22Rv1 (cell line): ENCODE measurements around the gene SPP2.

Experiments used
- H3K27ac ChIP-seq: fragments of 450-650 bp; 2 replicates; pipeline ENCODE4 v1.5.1; 2017
- ZFX ChIP-seq: fragments of 450-650 bp; IDR thresholded peaks from 2 replicates; pipeline ENCODE4 v1.6.1; 2017; ENCODE audit warnings: antibody characterized with exemption, borderline replicate concordance
- TF ChIP-seq, protein P1 (sequence below): fragments of 450-650 bp; IDR thresholded peaks from 2 replicates; pipeline ENCODE4 v1.5.1; 2017; ENCODE audit warnings: mild to moderate bottlenecking

Gene SPP2

DNA sequence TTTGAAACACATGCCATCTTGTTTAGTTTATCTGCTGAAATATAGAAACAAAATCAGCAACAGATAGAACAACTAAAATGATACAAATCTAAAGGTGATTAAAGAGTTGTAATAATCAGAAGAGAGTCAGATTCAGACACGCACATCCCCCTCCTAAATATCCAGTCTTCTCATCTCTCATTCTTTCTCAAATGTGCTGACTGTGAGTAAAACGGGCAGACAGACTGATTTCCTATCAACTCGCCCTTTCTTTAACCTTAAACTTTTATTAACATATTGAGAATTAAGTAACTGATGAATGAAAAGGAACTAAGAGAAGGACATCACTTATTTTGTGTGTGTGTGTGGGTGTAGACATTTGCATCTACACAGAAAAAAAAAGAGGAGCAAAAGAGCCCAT is 34.6 kb upstream of the SPP2 start:
- no peak for TF ChIP-seq ZFX
- TF ChIP-seq, protein P1, sequence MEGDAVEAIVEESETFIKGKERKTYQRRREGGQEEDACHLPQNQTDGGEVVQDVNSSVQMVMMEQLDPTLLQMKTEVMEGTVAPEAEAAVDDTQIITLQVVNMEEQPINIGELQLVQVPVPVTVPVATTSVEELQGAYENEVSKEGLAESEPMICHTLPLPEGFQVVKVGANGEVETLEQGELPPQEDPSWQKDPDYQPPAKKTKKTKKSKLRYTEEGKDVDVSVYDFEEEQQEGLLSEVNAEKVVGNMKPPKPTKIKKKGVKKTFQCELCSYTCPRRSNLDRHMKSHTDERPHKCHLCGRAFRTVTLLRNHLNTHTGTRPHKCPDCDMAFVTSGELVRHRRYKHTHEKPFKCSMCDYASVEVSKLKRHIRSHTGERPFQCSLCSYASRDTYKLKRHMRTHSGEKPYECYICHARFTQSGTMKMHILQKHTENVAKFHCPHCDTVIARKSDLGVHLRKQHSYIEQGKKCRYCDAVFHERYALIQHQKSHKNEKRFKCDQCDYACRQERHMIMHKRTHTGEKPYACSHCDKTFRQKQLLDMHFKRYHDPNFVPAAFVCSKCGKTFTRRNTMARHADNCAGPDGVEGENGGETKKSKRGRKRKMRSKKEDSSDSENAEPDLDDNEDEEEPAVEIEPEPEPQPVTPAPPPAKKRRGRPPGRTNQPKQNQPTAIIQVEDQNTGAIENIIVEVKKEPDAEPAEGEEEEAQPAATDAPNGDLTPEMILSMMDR: no peak
- no peak overlapping the region for H3K27ac ChIP-seq

DNA sequence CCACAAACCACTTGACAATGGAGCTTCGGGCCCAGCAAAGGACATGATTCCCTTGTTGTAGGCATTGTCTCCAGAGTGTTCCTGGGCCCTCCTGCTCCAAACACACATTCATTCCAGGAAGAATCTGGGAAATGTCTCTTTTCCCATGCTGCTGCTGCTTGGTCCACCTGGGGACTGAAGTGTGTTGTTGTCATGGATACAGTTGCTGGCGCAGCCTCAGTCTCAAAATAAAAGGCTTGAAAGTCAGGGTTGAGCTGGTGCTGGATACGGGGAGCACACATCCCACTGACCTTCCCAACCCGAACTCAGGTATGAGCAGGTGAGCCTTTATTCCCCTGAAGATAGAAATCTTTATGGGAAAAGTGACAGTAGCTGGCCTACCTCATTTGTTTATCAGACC is 30.6 kb upstream of the SPP2 start:
- TF ChIP-seq, protein P1: no peak
- TF ChIP-seq ZFX: no peak
- H3K27ac ChIP-seq: no peak overlapping the region

DNA sequence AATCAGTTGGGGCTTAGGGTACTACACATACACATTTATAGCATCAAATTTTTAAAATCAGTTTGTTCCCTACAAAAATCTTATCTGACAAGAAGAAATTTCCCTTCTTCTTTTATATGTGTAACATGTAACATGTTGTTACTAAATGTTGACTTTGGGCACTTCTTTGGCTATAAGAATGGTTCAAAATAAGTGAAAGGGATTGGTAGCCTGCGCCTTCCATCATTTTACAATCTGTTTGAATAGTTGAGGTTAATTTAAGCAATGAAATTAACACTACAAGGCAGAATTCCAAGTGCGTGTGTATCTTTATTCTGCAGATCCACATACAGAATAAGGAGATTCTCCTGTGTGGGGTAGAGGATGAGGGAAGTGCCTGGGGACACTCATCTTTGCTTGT is 30.2 kb upstream of the SPP2 start:
- TF ChIP-seq ZFX: no peak
- TF ChIP-seq, protein P1: no peak

DNA sequence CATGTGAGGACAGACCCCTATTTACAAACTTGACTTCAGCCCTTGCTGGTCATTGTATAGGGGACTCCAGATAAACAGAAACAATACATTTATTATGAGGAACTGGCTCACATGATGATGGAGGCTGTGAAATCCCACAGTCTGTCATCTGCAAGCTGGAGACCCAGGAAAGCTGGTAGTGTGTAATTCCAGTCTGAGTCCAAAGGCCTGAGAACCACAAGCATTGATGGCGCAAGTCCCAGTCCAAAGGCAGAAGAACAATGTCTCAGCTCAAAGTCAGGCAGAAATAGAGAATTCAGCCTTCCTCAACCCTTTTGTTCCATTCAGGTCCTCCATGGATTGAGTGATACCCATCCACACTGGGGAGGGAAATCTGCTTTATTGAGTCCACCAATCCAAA is 28.1 kb upstream of the SPP2 start:
- no peak for TF ChIP-seq ZFX
- TF ChIP-seq, protein P1: no peak
- H3K27ac ChIP-seq: no peak overlapping the region

More for the DNA sequence above, 30.2 kb upstream of the SPP2 start:
- H3K27ac ChIP-seq: no peak overlapping the region

DNA sequence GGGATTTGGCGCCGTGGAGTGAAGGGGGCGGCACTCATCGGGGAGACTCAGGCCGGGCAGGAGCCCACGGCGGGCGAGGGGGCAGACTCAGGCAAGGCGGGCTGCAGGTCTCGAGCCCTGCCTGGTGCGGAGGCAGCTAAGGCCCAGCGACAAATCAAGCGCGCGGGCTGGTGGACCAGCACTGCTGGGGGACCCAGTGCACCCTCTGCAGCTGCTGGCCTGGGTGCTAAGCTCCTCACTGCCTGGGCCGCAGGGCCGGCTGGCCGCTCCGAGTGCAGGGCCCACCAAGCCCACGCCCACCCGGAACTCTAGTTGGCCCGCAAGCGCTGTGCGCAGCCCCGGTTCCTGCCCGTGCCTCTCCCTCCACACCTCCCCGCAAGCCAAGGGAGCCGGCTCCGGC is 26.2 kb upstream of the SPP2 start:
- no peak overlapping the region for H3K27ac ChIP-seq
- TF ChIP-seq, protein P1: no peak
- TF ChIP-seq ZFX: no peak

DNA sequence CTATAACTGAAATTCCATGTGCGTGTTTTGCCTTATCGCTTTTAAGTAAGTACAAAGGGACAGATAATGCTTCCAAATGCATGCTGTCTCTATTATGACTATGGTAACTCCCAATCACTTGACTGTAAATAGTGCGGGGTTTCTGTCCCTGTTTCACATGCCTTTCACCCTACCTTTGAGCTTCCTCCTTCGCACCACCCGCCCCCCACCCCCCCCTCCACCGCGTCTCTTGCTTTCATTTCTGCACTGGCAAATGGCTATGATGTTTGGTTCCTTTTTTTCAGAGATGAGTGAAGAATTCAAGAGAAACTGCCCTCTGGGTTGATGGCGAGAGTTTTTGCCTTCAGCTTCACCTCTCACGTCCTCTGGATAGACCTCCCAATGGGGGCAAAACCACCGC is 25.0 kb upstream of the SPP2 start:
- no peak for TF ChIP-seq ZFX
- TF ChIP-seq, protein P1: no peak
- H3K27ac ChIP-seq: no peak overlapping the region

DNA sequence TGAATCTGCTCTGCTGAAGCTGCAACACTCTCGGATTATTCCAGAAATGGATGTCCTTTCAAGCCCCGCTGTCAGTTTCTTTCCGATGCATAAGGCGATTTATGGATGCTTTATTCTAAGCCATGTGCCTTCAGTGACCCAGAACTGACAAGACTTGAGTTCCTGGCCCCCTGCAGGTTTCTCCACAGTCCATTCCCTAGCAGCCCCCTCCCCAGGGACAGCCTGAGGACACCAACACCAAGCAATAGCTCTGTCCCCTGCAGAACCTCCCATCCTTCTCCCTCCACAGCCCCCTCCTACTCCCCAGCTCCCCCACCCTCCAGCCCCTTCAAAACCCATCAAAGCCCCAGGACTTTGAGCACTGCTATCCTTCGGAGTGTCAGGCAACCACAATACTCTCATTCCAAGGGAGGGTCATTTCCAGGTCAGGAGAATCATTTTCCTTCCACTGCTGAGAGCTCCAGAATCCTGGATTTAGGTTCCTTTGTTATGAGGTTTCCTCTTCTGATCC is 24.6 kb upstream of the SPP2 start:
- TF ChIP-seq, protein P1: no peak
- TF ChIP-seq ZFX: no peak
- H3K27ac ChIP-seq: no peak overlapping the region
